GM19452 (cell line): ENCODE data around the gene FYN.
"Not testable (repeated sequence)": the region's sequence is repeated elsewhere in the genome, so short reads cannot be mapped to it uniquely, and the experiment has no call there.

Experiments used
- ATAC-seq: cut with Tn5 transposase; IDR thresholded peaks from one replicate; pipeline ENCODE4 v1.9.1; 2021; ENCODE audit not compliant: unreplicated experiment

FYN gene

GRCh38 chr6:111687652-111688051 is 185.6 kb downstream of the FYN start:
- ATAC-seq, result no peak

GRCh38 chr6:111686932-111687266 is 186.4 kb downstream of the FYN start:
- ATAC-seq, result no peak

DNA sequence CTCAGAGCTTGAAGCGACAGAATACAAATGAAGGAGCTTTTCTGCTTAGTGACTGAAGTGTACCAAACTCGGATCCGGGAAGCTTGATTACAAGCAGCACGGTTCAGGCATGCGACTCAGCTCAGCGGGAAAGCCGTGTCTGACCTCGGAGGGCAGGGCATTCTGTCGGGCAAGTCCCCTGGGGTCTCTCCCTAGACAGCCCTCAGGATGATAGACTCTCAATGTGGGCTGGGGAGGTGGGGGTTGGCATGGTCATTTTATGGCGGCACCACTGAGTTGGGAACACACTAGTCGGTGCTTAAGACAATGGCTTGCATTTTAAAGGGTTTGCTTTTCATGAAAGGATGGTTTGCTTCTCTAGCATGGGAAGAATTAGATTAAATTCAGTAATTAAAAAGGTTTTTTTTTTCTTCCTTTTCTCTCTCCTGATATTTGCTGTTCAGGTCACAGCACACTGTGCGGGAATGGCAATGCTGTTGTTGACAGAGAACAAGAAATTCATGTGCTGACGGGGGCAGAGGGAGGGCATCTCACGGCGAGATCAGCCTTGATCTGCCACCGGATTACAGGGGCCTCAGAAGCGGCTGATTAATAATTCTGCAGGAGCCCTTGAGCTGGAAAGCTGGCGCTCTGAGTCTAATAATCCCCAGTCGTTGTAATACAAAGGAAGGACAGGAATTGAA is 186.9 kb downstream of the FYN start:
- ATAC-seq, result no peak

GRCh38 chr6:111685526-111685925 is 187.7 kb downstream of the FYN start:
- ATAC-seq, result no peak

GRCh38 chr6:111685058-111685457 is 188.2 kb downstream of the FYN start:
- no peak for ATAC-seq

GRCh38 chr6:111683749-111684267 is 189.4 kb downstream of the FYN start:
- no peak for ATAC-seq

DNA sequence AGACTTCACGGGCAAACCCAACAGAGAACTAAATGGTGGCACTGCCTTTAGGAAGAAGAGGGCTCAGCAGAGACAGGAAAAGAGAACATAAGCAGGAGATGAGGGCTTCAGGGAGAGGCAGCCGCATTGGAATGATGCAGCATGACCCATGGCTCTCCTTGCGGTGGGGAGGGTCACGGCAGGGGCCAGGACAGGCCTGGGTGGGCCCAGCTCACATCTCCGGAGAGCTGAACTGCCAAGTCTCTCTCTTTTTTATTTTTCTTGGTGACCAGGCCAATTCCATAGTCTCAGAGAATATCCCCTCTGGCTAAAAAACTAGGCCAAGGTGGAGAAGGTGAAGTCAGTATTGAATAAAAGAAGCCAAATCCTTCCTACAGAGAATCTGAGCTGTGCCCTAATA is 190.1 kb downstream of the FYN start:
- ATAC-seq, result no peak

GRCh38 chr6:111681860-111682259 is 191.4 kb downstream of the FYN start:
- no peak for ATAC-seq

DNA sequence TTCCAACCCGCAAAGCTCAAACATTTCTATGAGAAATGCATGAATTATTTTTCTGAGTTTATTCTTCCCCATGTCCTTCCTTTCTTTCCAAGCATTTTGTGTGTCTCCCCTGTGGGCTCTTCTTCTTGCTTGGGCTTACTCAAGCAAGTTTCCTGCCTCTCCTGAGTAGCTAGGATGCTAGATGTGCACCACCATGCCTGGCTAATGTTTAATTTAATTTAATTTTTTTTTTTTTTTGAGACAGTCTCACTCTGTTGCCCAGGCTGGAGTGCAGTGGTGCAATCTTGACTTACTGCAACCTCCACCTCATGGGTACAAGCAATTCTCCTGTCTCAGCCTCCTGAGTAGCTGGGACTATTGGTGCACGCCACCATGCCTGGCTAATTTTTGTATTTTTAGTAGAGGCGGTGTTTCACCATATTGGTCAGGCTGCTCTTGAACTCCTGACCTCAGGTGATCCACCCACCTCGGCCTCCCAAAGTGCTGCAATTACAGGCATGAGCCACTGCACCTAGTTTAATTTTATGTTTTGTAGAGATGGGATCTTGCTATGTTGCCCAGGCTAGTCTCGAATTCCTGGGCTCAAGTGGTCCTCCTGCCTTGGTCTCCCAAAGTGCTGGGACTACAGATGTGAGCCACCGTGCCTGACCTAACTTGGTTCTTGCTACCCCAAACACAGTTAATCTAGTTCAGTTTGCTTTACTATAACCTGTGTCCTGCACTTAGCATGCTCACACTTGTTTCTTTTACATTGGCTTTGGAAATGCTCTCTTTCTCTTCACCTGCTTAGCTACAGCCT is 192.2 kb downstream of the FYN start:
- not testable (repeated sequence) for ATAC-seq

DNA sequence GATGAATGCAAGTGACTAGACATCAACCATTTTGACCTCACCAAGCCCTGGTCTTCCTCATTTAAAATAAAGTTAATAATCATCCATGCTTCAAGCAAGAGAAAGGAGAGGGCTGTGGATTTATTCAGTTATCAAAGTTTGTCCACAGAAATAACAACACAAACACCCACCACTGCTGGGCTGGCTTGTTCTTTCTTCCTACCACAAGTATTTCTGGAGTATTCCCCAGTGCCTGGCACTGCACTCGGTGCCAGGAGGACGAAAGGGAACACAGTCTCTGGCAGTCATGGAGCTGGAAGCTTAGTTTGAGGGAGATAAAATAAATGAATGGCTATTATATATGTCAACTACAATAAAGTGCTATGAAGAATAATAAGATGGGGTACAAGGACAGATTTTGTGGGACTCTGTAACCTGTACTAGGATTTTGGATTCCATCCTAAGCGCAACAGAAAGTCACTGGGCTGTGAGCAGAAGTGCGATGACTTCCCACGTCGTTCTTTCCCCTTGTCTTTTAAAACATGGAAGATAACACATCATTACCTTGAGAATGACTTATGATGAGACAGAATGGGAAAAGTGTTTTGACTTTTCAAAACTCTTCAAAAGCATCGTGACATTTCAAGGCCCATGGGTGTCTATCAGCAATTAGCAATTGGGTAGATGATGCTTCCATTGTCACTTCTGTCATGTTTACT is 193.1 kb downstream of the FYN start:
- ATAC-seq, result no peak

DNA sequence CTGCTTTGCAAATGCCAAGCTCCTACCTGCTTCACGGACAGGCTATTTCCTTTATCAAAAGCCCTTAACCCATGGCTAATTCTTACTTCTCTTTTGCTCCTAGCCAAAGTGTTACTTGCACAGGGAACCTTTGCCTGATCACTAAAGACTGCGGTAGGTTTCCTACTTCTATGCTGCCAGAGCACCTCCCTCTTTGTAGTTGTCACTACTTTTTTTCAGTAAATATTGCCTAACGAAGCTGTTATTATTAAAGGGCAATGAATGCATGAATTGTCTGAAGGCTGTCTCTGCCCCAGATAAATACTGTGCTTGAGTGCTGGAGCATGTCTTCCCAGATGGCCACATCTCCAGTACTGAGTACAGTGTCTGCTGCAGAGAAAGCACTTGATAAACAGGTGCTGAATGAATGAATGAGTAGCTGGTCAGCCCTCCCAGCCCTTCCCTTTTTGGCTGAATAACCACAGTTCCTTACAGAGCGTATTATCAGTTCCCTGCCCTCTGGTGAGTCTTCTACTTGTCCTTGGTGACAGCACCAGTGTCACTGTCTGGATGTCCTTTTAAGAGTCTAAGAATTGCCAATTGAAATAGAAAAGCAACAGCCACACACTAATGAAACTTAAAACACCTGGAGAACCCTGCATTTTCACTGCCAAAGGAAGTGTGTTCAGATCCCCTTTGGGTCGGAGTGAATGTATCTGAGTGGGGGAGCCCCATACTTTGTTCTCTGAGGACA is 194.0 kb downstream of the FYN start:
- ATAC-seq, result no peak

GRCh38 chr6:111677249-111677990 is 195.8 kb downstream of the FYN start:
- ATAC-seq, result no peak

DNA sequence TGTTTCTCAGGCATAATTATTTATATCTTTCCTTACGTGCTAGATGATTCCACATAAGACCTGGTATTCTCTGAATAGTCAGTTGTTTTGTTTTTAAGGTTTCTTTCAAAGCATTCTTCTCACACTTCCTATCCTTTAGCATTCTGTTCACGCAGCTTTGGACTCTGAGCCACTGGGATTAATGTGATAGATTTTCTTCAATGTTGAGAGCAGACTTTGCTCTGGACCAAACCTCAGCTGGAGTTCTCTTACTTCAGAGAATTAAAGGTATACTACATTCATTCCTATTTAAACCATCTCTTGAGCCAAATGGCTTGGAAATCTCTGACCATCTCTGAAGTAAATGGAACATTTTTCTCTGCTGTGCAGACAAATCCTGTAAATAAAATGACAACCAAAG is 196.9 kb downstream of the FYN start:
- ATAC-seq, result no peak

GRCh38 chr6:111674883-111675282 is 198.4 kb downstream of the FYN start:
- ATAC-seq, result no peak

DNA sequence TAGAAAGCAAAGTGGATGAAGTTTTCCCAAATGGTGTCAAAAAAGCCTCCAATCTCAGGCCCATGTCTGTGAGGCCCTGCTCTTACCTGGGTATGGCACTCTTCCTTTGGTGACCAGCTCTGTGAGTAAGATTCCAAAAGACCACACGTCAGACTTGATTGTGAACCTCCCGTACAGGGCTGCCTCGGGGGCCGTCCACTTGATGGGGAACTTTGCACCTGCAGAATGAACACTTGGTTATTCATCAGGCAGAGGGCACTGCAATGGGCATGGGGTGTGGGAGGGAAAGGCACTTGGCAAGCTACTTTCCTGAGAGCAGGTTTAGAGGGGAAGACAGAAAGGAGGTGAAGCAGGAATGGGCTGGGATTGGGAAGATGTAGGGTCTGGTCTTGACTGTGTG is 198.8 kb downstream of the FYN start:
- no peak for ATAC-seq

DNA sequence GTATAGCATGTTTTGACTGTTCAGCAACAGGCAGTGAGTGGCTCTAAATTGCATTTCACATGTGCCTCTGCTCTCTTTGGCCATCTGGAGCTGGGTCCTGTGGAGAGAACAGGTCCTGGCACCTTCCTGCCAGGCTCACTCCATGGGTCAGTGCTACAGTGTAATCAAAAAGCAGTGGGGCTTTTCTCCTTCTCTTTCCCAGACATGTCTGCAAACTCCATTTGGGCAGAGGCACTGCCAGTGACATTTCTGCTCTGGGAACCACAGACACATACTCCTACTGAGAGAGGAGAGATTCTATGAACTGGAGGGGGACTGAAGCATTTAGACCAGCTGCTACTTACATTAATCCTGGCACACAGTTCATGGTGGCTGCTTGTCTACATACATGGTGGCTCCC is 199.3 kb downstream of the FYN start:
- ATAC-seq, result no peak

DNA sequence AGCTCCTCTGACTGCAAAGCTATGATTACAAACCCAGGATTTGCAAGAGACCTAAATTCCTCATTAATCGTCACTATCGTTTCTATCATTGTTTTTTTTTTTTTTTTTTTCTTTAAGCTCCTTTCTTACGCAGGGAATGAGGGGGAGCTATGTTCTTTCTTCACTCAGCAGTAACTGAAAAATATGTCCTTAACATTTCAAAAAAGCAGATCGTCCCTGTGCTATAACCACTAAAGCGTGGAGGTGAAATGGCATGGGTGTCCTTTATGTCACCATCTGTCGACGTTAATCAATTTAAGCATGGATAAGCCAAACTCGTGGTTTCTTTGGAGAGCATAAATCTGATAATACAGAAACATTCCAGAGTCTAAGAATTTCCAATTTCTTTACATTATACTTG is 199.7 kb downstream of the FYN start:
- no peak for ATAC-seq

GRCh38 chr6:111672761-111673450 is 200.3 kb downstream of the FYN start:
- no peak for ATAC-seq

GRCh38 chr6:111669326-111669725 is 203.9 kb downstream of the FYN start:
- no peak for ATAC-seq

- no peak for ATAC-seq
These were observed 204.8 kb downstream of the FYN start for GRCh38 chr6:111668410-111668809.
